IMR-90 (cell line): Measurements from ENCODE around the gene DISC1. TPM values are rescaled to one million over a fixed set of nuclear protein-coding genes. Genes with fewer than 3 reads are reported as not detected.

Source experiments
- ATAC-seq: fragments of 200-7000 bp; cut with Tn5 transposase; 2 replicates; pipeline ENCODE4 v1.9.1; 2020; ENCODE audit warnings: low read depth, mild to moderate bottlenecking, moderate library complexity
- BruUV-seq: library from RNA; stranded (reverse); fragments of 400-500 nt; replicated peaks from 2 replicates; lab custom pipeline; 2021; lab: Mats Ljungman, UMichigan
- CTCF ChIA-PET: fragments of 300-600 bp; formaldehyde crosslinking; extraction: SDS; loops from one replicate; lab custom pipeline; 2021; ENCODE audit warnings: antibody characterized with exemption; lab: Yijun Ruan, JAX
- POLR2A ChIA-PET: fragments of 300-600 bp; sonication (Branson Sonifier 250); formaldehyde crosslinking; loops from one replicate; lab custom pipeline; 2022; ENCODE audit warnings: antibody characterized with exemption; ENCODE audit not compliant: unreplicated experiment; lab: Charles Lee
- DNase-seq: peaks from one replicate; pipeline ENCODE4 v3.0.0; 2013
- H2AFZ ChIP-seq: replicated peaks from 2 replicates; pipeline ENCODE3; 2013; ENCODE audit warnings: low read length, mild to moderate bottlenecking; ENCODE audit not compliant: poor library complexity
- H2AK5ac ChIP-seq: 2 replicates; pipeline ENCODE4 v1.6.1; 2013; ENCODE audit warnings: low read depth, low read length, inconsistent platforms
- H2AK9ac ChIP-seq: replicated peaks from 2 replicates; pipeline ENCODE3; 2013; ENCODE audit warnings: mild to moderate bottlenecking, low read depth, low read length, moderate library complexity; ENCODE audit not compliant: poor library complexity
- H2BK120ac ChIP-seq: 2 replicates; pipeline ENCODE4 v1.6.1; 2013; ENCODE audit warnings: low read depth, low read length, inconsistent platforms
- H2BK15ac ChIP-seq: 3 replicates; pipeline ENCODE4 v1.6.1; 2013; ENCODE audit warnings: low read depth, low read length, inconsistent platforms
- H2BK20ac ChIP-seq: 2 replicates; pipeline ENCODE4 v1.6.1; 2013; ENCODE audit warnings: low read depth, mild to moderate bottlenecking, inconsistent platforms, low read length, moderate library complexity
- H2BK5ac ChIP-seq: 2 replicates; pipeline ENCODE4 v1.6.1; 2013; ENCODE audit warnings: mild to moderate bottlenecking, low read depth, low read length, inconsistent platforms; ENCODE audit not compliant: poor library complexity, severe bottlenecking
- H3K14ac ChIP-seq: replicated peaks from 2 replicates; pipeline ENCODE4 v1.6.1; 2013; ENCODE audit warnings: low read depth, low read length, inconsistent platforms
- H3K18ac ChIP-seq: 2 replicates; pipeline ENCODE4 v1.6.1; 2013; ENCODE audit warnings: low read depth, low read length, control low read depth
- H3K23ac ChIP-seq: 2 replicates; pipeline ENCODE4 v1.6.1; 2013; ENCODE audit warnings: low read depth, low read length, inconsistent platforms
- H3K27ac ChIP-seq: 2 replicates; pipeline ENCODE4 v1.5.1; 2013; ENCODE audit warnings: mild to moderate bottlenecking, control low read depth, low read length; ENCODE audit not compliant: insufficient read depth
- H3K27me3 ChIP-seq: 2 replicates; pipeline ENCODE4 v1.6.1; 2013; ENCODE audit warnings: low read length; ENCODE audit not compliant: control insufficient read depth, insufficient read depth
- H3K36me3 ChIP-seq: 2 replicates; pipeline ENCODE4 v1.6.1; 2013; ENCODE audit warnings: low read length, mixed read lengths; ENCODE audit not compliant: control insufficient read depth, insufficient read depth
- H3K4ac ChIP-seq: 2 replicates; pipeline ENCODE4 v1.6.1; 2013; ENCODE audit warnings: low read depth, low read length, inconsistent platforms
- H3K4me1 ChIP-seq: 2 replicates; pipeline ENCODE4 v1.6.1; 2013; ENCODE audit warnings: low read length, mixed read lengths; ENCODE audit not compliant: control insufficient read depth, insufficient read depth
- H3K4me2 ChIP-seq: 2 replicates; pipeline ENCODE4 v1.6.1; 2013; ENCODE audit warnings: low read depth, mild to moderate bottlenecking, control low read depth, low read length, moderate library complexity
- H3K4me3 ChIP-seq: 2 replicates; pipeline ENCODE4 v1.5.1; 2013; ENCODE audit warnings: low read depth, mild to moderate bottlenecking, control low read depth, low read length, moderate library complexity; ENCODE audit not compliant: insufficient read depth
- H3K56ac ChIP-seq: 2 replicates; pipeline ENCODE4 v1.6.1; 2013; ENCODE audit warnings: low read length, inconsistent platforms; ENCODE audit not compliant: insufficient read depth; ENCODE audit errors: extremely low read depth
- H3K79me1 ChIP-seq, 2 experiments: 2 replicates each; pipeline ENCODE4 v1.6.1; 2013; ENCODE audit warnings: low read length in 2 of 2, inconsistent platforms in 1 of 2, low read depth in 1 of 2
- H3K9ac ChIP-seq: 2 replicates; pipeline ENCODE4 v1.6.1; 2013; ENCODE audit warnings: low read depth, low read length, control low read depth
- H3K9me1 ChIP-seq: 2 replicates; pipeline ENCODE4 v1.6.1; 2013; ENCODE audit warnings: low read length, inconsistent platforms; ENCODE audit not compliant: insufficient read depth
- H3K9me3 ChIP-seq: 2 replicates; pipeline ENCODE4 v1.6.1; 2013; ENCODE audit warnings: low read length; ENCODE audit not compliant: control insufficient read depth, insufficient read depth
- H4K20me1 ChIP-seq: 2 replicates; pipeline ENCODE4 v1.6.1; 2013; ENCODE audit warnings: low read length, inconsistent platforms; ENCODE audit not compliant: insufficient read depth
- H4K5ac ChIP-seq: 2 replicates; pipeline ENCODE4 v1.6.1; 2013; ENCODE audit warnings: mild to moderate bottlenecking, low read depth, low read length, control low read depth
- H4K8ac ChIP-seq, 2 experiments: 2 replicates each; pipeline ENCODE4 v1.6.1; 2013; ENCODE audit warnings: low read depth in 2 of 2, low read length in 2 of 2, control low read depth in 1 of 2, inconsistent platforms in 1 of 2
- H4K91ac ChIP-seq: 2 replicates; pipeline ENCODE4 v1.6.1; 2013; ENCODE audit warnings: low read depth, low read length, inconsistent platforms; ENCODE audit not compliant: insufficient read depth
- USF2 ChIP-seq: fragments of 150-350 bp; IDR thresholded peaks from 2 replicates; pipeline ENCODE4 v1.6.1; 2017; ENCODE audit warnings: mild to moderate bottlenecking, antibody characterized with exemption, low read length, low read depth
- WGBS, 2 experiments: methylation state at CpG; one replicate each; pipeline versions ENCODE4 v1.1.5 to v1.1.7; 2013; ENCODE audit warnings: missing lambda C conversion rate in 2 of 2; ENCODE audit not compliant: insufficient read length in 1 of 2; ENCODE audit errors: extremely low coverage in 2 of 2; 5-methylcytosine and 5-hydroxymethylcytosine counted together
- dilution Hi-C: fragments of 300-500 bp; cut with HindIII; formaldehyde crosslinking; loops from one replicate; pipeline ENCODE4 v1.14.3; 2018; ENCODE audit warnings: low sequenced_read_pairs; ENCODE audit not compliant: unreplicated experiment
- in situ Hi-C: fragments of 300-500 bp; cut with MboI; formaldehyde crosslinking; loops from 3 replicates; pipeline ENCODE4 v1.14.3; 2019; ENCODE audit warnings: low sequenced_read_pairs, inconsistent platforms, mixed read lengths
- intact Hi-C: fragments of 100-400 bp; cut with micrococcal nuclease; formaldehyde crosslinking; loops from 2 replicates; pipeline ENCODE4 v1.10.0; 2022
- polyA plus RNA-seq, 3 experiments: library from polyadenylated mRNA; depleted of rRNA; stranded (reverse); fragments of >200 nt; gene quantifications; 2 replicates each; pipeline ENCODE4 v1.2.3, GENCODE V29; 2012; ENCODE audit warnings: low replicate concordance in 1 of 3
- total RNA-seq: library from RNA; depleted of rRNA; stranded (reverse); fragments of >200 nt; gene quantifications from 2 replicates; pipeline ENCODE4 v1.2.3, GENCODE V29; 2012

The DISC1 gene
- total and polyA plus RNA-seq, 2 of the 4 experiments (the other 2 are of a cell fraction) = 2.2 to 7.0 TPM

- intact Hi-C loops = no loop called here
- Histone ChIP-seq H2AK9ac (no peak overlapping the region), H3K9me3 (peaks cover 2% of the 10 kb centered on the region; the same call in 1 of the 2 replicates), H3K36me3 (0 out of 2 replicates have a peak, but pooled peaks cover 2% of the 10 kb centered on the region), H3K56ac (no peak overlapping the region), H3K79me1 (no peaks in the 10 kb centered on the region), H2BK20ac (no peak overlapping the region), H3K27me3 (no peaks in the 10 kb centered on the region), H2BK120ac (no peak overlapping the region), H2BK15ac (no peak overlapping the region), H3K23ac (no peak overlapping the region), H3K9me1 (no peaks in the 10 kb centered on the region), H3K4ac (no peak overlapping the region), H2BK5ac (no peak overlapping the region), H3K9ac (no peak overlapping the region), H4K20me1 (no peaks in the 10 kb centered on the region), H2AFZ (no peak overlapping the region), H3K4me2 (no peak overlapping the region), H3K18ac (no peak overlapping the region), H3K14ac (no peak overlapping the region), H4K5ac (no peak overlapping the region), H4K91ac (no peak overlapping the region), H4K8ac (no peak overlapping the region), H3K4me3 (no peak overlapping the region), H3K27ac (no peak overlapping the region), H2AK5ac (no peak overlapping the region), H3K4me1 (no peaks in the 10 kb centered on the region)
- peak; percentile 16 for DNase-seq
- in situ Hi-C loops = no loop called here
- no peak for TF ChIP-seq USF2
- CTCF ChIA-PET = interaction anchor here (0.6 to 1.6 kb wide), 3 partner anchors 10 to 43 kb away, joined by 3 to 4 read pairs (median 4); no protein-coding TSS in a partner anchor
- ATAC-seq = no peak
- no TSS peak for BruUV-seq
- dilution Hi-C loops = no loop called here
- POLR2A ChIA-PET = no interaction called here
- WGBS, 2 experiments = no CpG with 5 or more reads among the region's 5 CpGs
Observed at GRCh38 chr1:231973830-231974229, 347.2 kb downstream of the DISC1 start.
